ENCODE measurements around the gene GFOD1.

DNA sequence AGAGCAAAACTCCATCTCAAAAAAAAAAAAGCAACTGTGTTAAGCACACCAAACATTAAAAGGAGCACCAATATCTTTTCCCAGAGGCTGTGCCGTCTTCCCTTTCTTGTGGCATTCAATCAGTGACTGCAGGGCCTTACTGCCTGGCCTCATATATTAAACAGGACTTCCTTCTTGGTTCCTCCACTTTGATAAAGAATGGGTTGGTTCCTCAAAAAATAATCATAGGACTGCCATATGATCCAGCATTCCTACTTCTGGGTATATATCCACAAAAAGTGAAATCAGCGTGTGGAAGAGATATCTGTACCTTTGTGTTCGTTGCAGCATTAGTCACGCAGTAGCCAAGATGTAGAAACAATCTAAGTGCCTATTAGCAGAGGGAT, 40.3 kb upstream of the GFOD1 start:
- TF ChIP-seq RAD21 (IDR thresholded peaks at IDR 0.05; ENCODE audit: low read depth) = no peak
- no peak for TF ChIP-seq NFIC (IDR thresholded peaks at IDR 0.05)
- TF ChIP-seq MAX (IDR thresholded peaks at IDR 0.05) = no peak
- TF ChIP-seq CEBPB (IDR thresholded peaks at IDR 0.05) = no peak
- no peak for TF ChIP-seq REST (IDR thresholded peaks at IDR 0.05; ENCODE audit: low read depth)
- TF ChIP-seq EP300 (IDR thresholded peaks at IDR 0.05; ENCODE audit: borderline replicate concordance) = no peak
- TF ChIP-seq TCF12 (IDR thresholded peaks at IDR 0.05; ENCODE audit: low read depth) = no peak
